Stimulated activated CD4-positive, alpha-beta T cell treated with anti-CD3 and anti-CD28 coated beads, Interleukin-1b, Interleukin-23, amount 100 ng/mL, for 24 hours (primary cell): ENCODE measurements around the gene RPN2.

Source experiments
- DNase-seq, 4 experiments: peaks; one replicate each; pipeline ENCODE4 v3.0.0-alpha.2; 2020; ENCODE audit warnings: low read depth in 4 of 4, low spot score in 1 of 4

RPN2 gene

DNA sequence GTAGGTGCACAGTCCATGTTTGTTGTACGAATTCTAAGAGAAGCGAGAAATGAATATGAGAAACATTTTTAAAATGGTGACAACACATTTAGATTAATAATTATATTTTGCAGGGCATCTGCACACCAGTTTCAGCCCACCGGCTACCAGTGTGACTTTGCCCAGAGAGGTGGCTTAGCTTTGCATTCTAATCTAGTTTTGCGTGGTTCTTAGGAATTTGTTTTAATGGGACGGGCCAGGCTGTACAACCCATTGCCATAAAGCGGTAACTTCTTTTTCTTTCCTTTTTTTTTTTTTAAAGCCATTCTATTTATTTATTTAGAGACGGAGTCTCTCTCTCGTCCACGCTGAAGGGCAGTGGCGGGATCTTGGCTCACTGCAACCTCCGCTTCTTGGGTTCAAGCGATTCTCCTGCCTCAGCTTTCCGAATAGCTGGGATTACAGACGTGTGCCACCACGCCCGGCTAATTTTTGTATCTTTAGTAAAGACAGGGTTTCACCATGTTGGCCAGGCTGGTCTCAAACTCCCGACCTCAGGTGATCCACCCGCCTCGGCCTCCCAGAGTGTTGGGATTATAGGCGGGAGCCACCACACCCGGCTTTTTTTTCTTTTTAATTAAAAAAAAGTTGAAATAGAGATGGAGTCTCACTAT is 111.2 kb downstream of the RPN2 start:
- no peak for DNase-seq
